ENCODE measurements around the gene COL4A6.
"Not testable (repeated sequence)": the region's sequence is repeated elsewhere in the genome, so short reads cannot be mapped to it uniquely, and the experiment has no call there.

The COL4A6 gene

GRCh38 chrX:108397627-108398391, 40.4 kb downstream of the COL4A6 start:
- no peak overlapping the region for H3K9ac ChIP-seq
- no peaks in the 10 kb centered on the region for H3K79me2 ChIP-seq
- TF ChIP-seq, protein P1, sequence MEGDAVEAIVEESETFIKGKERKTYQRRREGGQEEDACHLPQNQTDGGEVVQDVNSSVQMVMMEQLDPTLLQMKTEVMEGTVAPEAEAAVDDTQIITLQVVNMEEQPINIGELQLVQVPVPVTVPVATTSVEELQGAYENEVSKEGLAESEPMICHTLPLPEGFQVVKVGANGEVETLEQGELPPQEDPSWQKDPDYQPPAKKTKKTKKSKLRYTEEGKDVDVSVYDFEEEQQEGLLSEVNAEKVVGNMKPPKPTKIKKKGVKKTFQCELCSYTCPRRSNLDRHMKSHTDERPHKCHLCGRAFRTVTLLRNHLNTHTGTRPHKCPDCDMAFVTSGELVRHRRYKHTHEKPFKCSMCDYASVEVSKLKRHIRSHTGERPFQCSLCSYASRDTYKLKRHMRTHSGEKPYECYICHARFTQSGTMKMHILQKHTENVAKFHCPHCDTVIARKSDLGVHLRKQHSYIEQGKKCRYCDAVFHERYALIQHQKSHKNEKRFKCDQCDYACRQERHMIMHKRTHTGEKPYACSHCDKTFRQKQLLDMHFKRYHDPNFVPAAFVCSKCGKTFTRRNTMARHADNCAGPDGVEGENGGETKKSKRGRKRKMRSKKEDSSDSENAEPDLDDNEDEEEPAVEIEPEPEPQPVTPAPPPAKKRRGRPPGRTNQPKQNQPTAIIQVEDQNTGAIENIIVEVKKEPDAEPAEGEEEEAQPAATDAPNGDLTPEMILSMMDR (IDR thresholded peaks at IDR 0.05) = no peak
- no peak overlapping the region for H2AFZ ChIP-seq
- H3K4me3 ChIP-seq (ENCODE audit: low read depth, low read length) = no peak overlapping the region
- H3K4me2 ChIP-seq (ENCODE audit: low read length) = no peak overlapping the region
- no peaks in the 10 kb centered on the region for H3K4me1 ChIP-seq
- no peaks in the 10 kb centered on the region for H3K36me3 ChIP-seq (ENCODE audit: control insufficient read depth, insufficient read depth, low read length)
- no peaks in the 10 kb centered on the region for H3K9me3 ChIP-seq (ENCODE audit: control insufficient read depth, low read length)
- no peaks in the 10 kb centered on the region for H3K27me3 ChIP-seq (ENCODE audit: control insufficient read depth, insufficient read depth, low read length)
- no peak overlapping the region for H3K27ac ChIP-seq

DNA sequence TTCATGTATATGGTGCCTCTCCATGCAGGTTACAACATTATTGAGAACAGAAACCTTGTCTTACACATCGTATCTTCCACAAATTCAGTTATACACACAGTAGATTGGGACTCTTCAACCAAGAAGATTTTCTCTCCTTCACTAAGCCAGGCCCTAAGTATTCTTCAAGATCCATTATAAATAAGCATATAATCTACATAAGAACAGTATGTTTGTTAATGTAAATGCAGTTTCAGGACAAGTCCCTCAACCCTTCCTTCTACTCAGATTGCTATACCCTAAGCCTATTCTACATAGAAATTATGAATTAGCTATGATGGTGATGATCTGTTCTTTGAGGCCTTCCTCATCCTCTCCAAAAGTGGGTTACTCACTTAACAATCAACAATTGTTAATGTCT, 41.2 kb downstream of the COL4A6 start:
- Histone ChIP-seq H3K36me3 (ENCODE audit: control insufficient read depth, insufficient read depth, low read length) (no peaks in the 10 kb centered on the region), H3K79me2 (no peaks in the 10 kb centered on the region), H3K27ac (no peak overlapping the region), H3K4me3 (ENCODE audit: low read depth, low read length) (no peak overlapping the region), H3K9me3 (ENCODE audit: control insufficient read depth, low read length) (no peaks in the 10 kb centered on the region), H3K4me1 (no peaks in the 10 kb centered on the region), H2AFZ (no peak overlapping the region), H3K27me3 (ENCODE audit: control insufficient read depth, insufficient read depth, low read length) (no peaks in the 10 kb centered on the region), H3K4me2 (ENCODE audit: low read length) (no peak overlapping the region), H3K9ac (no peak overlapping the region)
- TF ChIP-seq, protein P1 (IDR thresholded peaks at IDR 0.05) = no peak

- Histone ChIP-seq H3K4me3 (ENCODE audit: low read depth, low read length) (no peak overlapping the region), H3K9me3 (ENCODE audit: control insufficient read depth, low read length) (no peaks in the 10 kb centered on the region), H3K36me3 (ENCODE audit: control insufficient read depth, insufficient read depth, low read length) (no peaks in the 10 kb centered on the region), H3K27ac (no peak overlapping the region), H3K9ac (no peak overlapping the region), H3K27me3 (ENCODE audit: control insufficient read depth, insufficient read depth, low read length) (no peaks in the 10 kb centered on the region), H3K79me2 (no peaks in the 10 kb centered on the region), H2AFZ (no peak overlapping the region), H3K4me1 (no peaks in the 10 kb centered on the region), H3K4me2 (ENCODE audit: low read length) (no peak overlapping the region)
- TF ChIP-seq, protein P1 (IDR thresholded peaks at IDR 0.05) = no peak
Measured at GRCh38 chrX:108396188-108396891, 41.9 kb downstream of the COL4A6 start.

DNA sequence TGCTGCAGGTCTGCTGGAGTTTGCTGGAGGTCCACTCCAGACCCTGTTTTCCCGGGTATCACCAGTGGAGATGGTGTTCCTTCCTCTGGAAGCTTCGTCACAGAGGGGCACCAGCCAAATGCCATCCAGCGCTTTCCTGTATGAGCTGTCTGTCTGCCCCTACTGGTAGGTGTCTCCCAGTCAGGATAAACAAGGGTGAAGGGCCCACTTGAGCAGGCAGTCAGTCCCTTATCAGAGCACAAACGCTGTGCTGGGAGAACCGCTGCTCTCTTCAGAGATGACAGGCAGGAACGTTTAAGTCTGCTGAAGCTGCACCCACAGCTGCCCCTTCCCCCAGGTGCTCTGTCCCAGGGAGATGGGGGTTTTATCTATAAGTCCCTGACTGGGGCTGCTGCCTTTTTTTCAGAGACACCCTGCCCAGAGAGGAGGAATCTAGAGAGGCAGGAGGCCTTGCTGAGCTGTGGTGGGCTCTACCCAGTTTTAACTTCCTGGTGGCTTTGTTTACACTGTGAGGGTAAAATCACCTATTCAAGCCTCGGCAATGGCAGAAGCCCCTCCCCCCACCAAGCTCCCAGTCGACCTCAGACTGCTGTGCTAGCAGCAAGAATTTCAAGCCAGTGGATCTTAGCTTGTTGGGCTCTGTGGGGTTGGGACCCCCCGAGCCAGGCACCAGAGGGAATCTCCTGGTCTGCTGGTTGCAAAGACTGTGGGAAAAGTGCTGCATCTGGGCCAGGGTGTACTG, 47.1 kb downstream of the COL4A6 start:
- H3K4me3 ChIP-seq (ENCODE audit: low read depth, low read length); H3K36me3 ChIP-seq (ENCODE audit: control insufficient read depth, insufficient read depth, low read length); H3K9ac ChIP-seq; H3K4me2 ChIP-seq (ENCODE audit: low read length); H3K27ac ChIP-seq; H3K4me1 ChIP-seq; H3K79me2 ChIP-seq; H2AFZ ChIP-seq; H3K9me3 ChIP-seq (ENCODE audit: control insufficient read depth, low read length); H3K27me3 ChIP-seq (ENCODE audit: control insufficient read depth, insufficient read depth, low read length): not testable (repeated sequence)

- Histone ChIP-seq H3K36me3 (ENCODE audit: control insufficient read depth, insufficient read depth, low read length) (no peaks in the 10 kb centered on the region), H3K4me2 (ENCODE audit: low read length) (no peak overlapping the region), H3K9ac (no peak overlapping the region)
Measured at GRCh38 chrX:108384783-108385182, 53.4 kb downstream of the COL4A6 start.

More at GRCh38 chrX:108384783-108385182, 53.4 kb downstream of the COL4A6 start:
- Histone ChIP-seq H3K4me3 (ENCODE audit: low read depth, low read length) (no peak overlapping the region), H3K27me3 (ENCODE audit: control insufficient read depth, insufficient read depth, low read length) (no peaks in the 10 kb centered on the region), H3K9me3 (ENCODE audit: control insufficient read depth, low read length) (no peaks in the 10 kb centered on the region), H3K4me1 (no peaks in the 10 kb centered on the region), H3K27ac (no peak overlapping the region), H3K79me2 (no peaks in the 10 kb centered on the region), H2AFZ (no peak overlapping the region)
- TF ChIP-seq, protein P1 (IDR thresholded peaks at IDR 0.05) = no peak
